Vagina (tissue), 2 donors: ENCODE measurements around the gene WARS2.

Source experiments
- CTCF ChIP-seq, 3 experiments: fragments of 450-650 bp in 2 of 3; fragments of 200-600 bp in 1 of 3; sonication (generic) in 1 of 3; IDR thresholded peaks; one replicate each; pipeline ENCODE4 v1.5.1; 2017 to 2019; ENCODE audit warnings: antibody characterized with exemption in 3 of 3, mild to moderate bottlenecking in 2 of 3, moderate library complexity in 2 of 3
- POLR2A ChIP-seq, 2 donors: fragments of 450-650 bp; IDR thresholded peaks; one replicate each; pipeline ENCODE4 v1.6.1; 2017; ENCODE audit warnings: antibody characterized with exemption in 2 of 2, mild to moderate bottlenecking in 2 of 2, moderate library complexity in 2 of 2
- POLR2AphosphoS5 ChIP-seq, 2 donors: sonication (generic); formaldehyde crosslinking; IDR thresholded peaks; one replicate each; pipeline ENCODE4 v1.9.0; 2017; ENCODE audit warnings: antibody characterized with exemption in 2 of 2, mild to moderate bottlenecking in 2 of 2, low read depth in 1 of 2; ENCODE audit not compliant: insufficient read depth in 1 of 2

- TF ChIP-seq CTCF (IDR thresholded peaks at IDR 0.05), result no peak
- no peak for TF ChIP-seq POLR2A (IDR thresholded peaks at IDR 0.05)
- TF ChIP-seq POLR2AphosphoS5 (IDR thresholded peaks at IDR 0.05; ENCODE audit: insufficient read depth in 1 of 2, low read depth in 1 of 2), result no peak
Measured at GRCh38 chr1:118985640-118986554, 154.6 kb downstream of the WARS2 start.
